Measurements from ENCODE around the gene SDK2. TPM values are rescaled to one million over a fixed set of nuclear protein-coding genes. Genes with fewer than 3 reads are reported as not detected.

The SDK2 gene
- polyA plus RNA-seq, 1 of the 3 experiments (the other 2 are of a cell fraction) = 0.02 TPM

GRCh38 chr17:73349647-73350046 is 294.6 kb downstream of the SDK2 start:
- Histone ChIP-seq H3K4me3 (ENCODE audit: low read depth in 2 of 2, low read length in 1 of 2) (no peak overlapping the region), H3F3A (replicated peaks; ENCODE audit: insufficient read depth) (no peaks in the 10 kb centered on the region), H3K9me3 (no peaks in the 10 kb centered on the region), H3K4me2 (no peak overlapping the region), H3K79me2 (ENCODE audit: insufficient read depth) (no peaks in the 10 kb centered on the region), H2AFZ (ENCODE audit: low read depth) (no peak overlapping the region), H3K9ac (no peak overlapping the region), H3K27me3 (ENCODE audit: insufficient read depth) (no peaks in the 10 kb centered on the region), H3K27ac (ENCODE audit: low read depth in 2 of 2, low read length in 1 of 2) (no peak overlapping the region; a peak in 1 of 4 replicates), H3K36me3 (replicated peaks in 1 of 2; ENCODE audit: control insufficient read depth in 1 of 2, insufficient read depth in 2 of 2, low read length in 1 of 2) (no peaks in the 10 kb centered on the region), H4K20me1 (ENCODE audit: insufficient read depth) (no peaks in the 10 kb centered on the region), H3K4me1 (ENCODE audit: control insufficient read depth in 1 of 2, insufficient read depth in 2 of 2, low read depth in 1 of 2, low read length in 1 of 2) (peaks cover 0 to 24% of the 10 kb centered on the region in 2 experiments; a peak in 1 of 4 replicates), H3K9me2 (no peaks in the 10 kb centered on the region)
- POLR2A ChIA-PET = interaction anchor here (0.9 to 1.0 kb wide), 2 partner anchors 8 to 39 kb away, joined by 3 to 4 read pairs; no protein-coding TSS in a partner anchor
- 85% methylated on average over 9 of the region's 9 CpGs for WGBS (ENCODE audit: low lambda C conversion rate)
- TF ChIP-seq NRF1 (IDR thresholded peaks at IDR 0.05; ENCODE audit: low read depth, low read length) = no peak
- TF ChIP-seq TAF1 (IDR thresholded peaks at IDR 0.05; ENCODE audit: borderline replicate concordance, low read depth, low read length) = no peak
- TF ChIP-seq, protein P1, sequence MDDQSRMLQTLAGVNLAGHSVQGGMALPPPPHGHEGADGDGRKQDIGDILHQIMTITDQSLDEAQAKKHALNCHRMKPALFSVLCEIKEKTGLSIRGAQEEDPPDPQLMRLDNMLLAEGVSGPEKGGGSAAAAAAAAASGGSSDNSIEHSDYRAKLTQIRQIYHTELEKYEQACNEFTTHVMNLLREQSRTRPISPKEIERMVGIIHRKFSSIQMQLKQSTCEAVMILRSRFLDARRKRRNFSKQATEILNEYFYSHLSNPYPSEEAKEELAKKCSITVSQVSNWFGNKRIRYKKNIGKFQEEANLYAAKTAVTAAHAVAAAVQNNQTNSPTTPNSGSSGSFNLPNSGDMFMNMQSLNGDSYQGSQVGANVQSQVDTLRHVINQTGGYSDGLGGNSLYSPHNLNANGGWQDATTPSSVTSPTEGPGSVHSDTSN (IDR thresholded peaks at IDR 0.05) = no peak
- no peak for TF ChIP-seq ELF1 (IDR thresholded peaks at IDR 0.05)
- no peak for TF ChIP-seq CTCF (IDR thresholded peaks at IDR 0.05)
- no peak for TF ChIP-seq NFIC (IDR thresholded peaks at IDR 0.05; ENCODE audit: borderline replicate concordance)
- no peak for TF ChIP-seq TEAD4 (IDR thresholded peaks at IDR 0.05; ENCODE audit: borderline replicate concordance, insufficient read depth)
- TF ChIP-seq EZH2phosphoT487 (IDR thresholded peaks at IDR 0.05; ENCODE audit: borderline replicate concordance, low read depth) = no peak
- no peak for TF ChIP-seq SIN3A (IDR thresholded peaks at IDR 0.05; ENCODE audit: borderline replicate concordance, low read depth, low read length)
- no peak for TF ChIP-seq POLR2AphosphoS5 (IDR thresholded peaks at IDR 0.05; ENCODE audit: low read depth, low read length)
- TF ChIP-seq, protein P2, sequence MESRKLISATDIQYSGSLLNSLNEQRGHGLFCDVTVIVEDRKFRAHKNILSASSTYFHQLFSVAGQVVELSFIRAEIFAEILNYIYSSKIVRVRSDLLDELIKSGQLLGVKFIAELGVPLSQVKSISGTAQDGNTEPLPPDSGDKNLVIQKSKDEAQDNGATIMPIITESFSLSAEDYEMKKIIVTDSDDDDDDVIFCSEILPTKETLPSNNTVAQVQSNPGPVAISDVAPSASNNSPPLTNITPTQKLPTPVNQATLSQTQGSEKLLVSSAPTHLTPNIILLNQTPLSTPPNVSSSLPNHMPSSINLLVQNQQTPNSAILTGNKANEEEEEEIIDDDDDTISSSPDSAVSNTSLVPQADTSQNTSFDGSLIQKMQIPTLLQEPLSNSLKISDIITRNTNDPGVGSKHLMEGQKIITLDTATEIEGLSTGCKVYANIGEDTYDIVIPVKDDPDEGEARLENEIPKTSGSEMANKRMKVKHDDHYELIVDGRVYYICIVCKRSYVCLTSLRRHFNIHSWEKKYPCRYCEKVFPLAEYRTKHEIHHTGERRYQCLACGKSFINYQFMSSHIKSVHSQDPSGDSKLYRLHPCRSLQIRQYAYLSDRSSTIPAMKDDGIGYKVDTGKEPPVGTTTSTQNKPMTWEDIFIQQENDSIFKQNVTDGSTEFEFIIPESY (IDR thresholded peaks at IDR 0.05; ENCODE audit: borderline replicate concordance, low read depth) = no peak
- CTCF ChIA-PET = interaction anchor here (0.7 to 2.0 kb wide), 7 partner anchors 8 to 96 kb away, joined by 3 to 7 read pairs (median 5); no protein-coding TSS in a partner anchor
- DNase-seq = no peak

- H3K79me2 ChIP-seq (ENCODE audit: insufficient read depth) = no peaks in the 10 kb centered on the region
- peaks cover 0 to 24% of the 10 kb centered on the region in 2 experiments; a peak in 1 of 4 replicates for H3K4me1 ChIP-seq (ENCODE audit: control insufficient read depth in 1 of 2, insufficient read depth in 2 of 2, low read depth in 1 of 2, low read length in 1 of 2)
- H3K4me3 ChIP-seq (ENCODE audit: low read depth in 2 of 2, low read length in 1 of 2) = no peak overlapping the region
- no peaks in the 10 kb centered on the region for H3K27me3 ChIP-seq (ENCODE audit: insufficient read depth)
- TF ChIP-seq ELF1 (IDR thresholded peaks at IDR 0.05) = no peak
- no peak for TF ChIP-seq USF1 (IDR thresholded peaks at IDR 0.05; ENCODE audit: borderline replicate concordance, low read depth)
- no peak for TF ChIP-seq FOSL2 (IDR thresholded peaks at IDR 0.05; ENCODE audit: borderline replicate concordance, low read depth)
- TF ChIP-seq RAD21 (IDR thresholded peaks at IDR 0.05; ENCODE audit: low read length) = no peak
- TF ChIP-seq CTCF (IDR thresholded peaks at IDR 0.05) = no peak
- TF ChIP-seq RXRA (IDR thresholded peaks at IDR 0.05; ENCODE audit: borderline replicate concordance, low read depth) = no peak
- no peak for TF ChIP-seq FOXM1 (IDR thresholded peaks at IDR 0.05; ENCODE audit: low read depth)
- no peak for TF ChIP-seq NFIC (IDR thresholded peaks at IDR 0.05; ENCODE audit: borderline replicate concordance)
- no peak for TF ChIP-seq GATA2 (CRISPR knock-in tag; IDR thresholded peaks at IDR 0.05)
- no peak for TF ChIP-seq CHD2 (IDR thresholded peaks at IDR 0.05; ENCODE audit: low read length, partially characterized antibody)
- TF ChIP-seq MXI1 (IDR thresholded peaks at IDR 0.05; ENCODE audit: low read depth, low read length) = no peak
- no peak for DNase-seq
- no peaks in the 10 kb centered on the region for H3K36me3 ChIP-seq (replicated peaks in 1 of 2; ENCODE audit: control insufficient read depth in 1 of 2, insufficient read depth in 2 of 2, low read length in 1 of 2)
- WGBS (ENCODE audit: low lambda C conversion rate) = 84% methylated on average over 4 of the region's 6 CpGs
- no peak overlapping the region for H2AFZ ChIP-seq (ENCODE audit: low read depth)
- H3K4me2 ChIP-seq = no peak overlapping the region
- CTCF ChIA-PET = interaction anchor here (0.7 to 2.0 kb wide), 7 partner anchors 8 to 96 kb away, joined by 3 to 7 read pairs (median 5); no protein-coding TSS in a partner anchor
- POLR2A ChIA-PET = interaction anchor here (0.9 to 1.0 kb wide), 2 partner anchors 9 to 39 kb away, joined by 3 to 4 read pairs; no protein-coding TSS in a partner anchor
- no peaks in the 10 kb centered on the region for H4K20me1 ChIP-seq (ENCODE audit: insufficient read depth)
- H3K9me3 ChIP-seq = no peaks in the 10 kb centered on the region
- no peak overlapping the region; a peak in 1 of 4 replicates for H3K27ac ChIP-seq (ENCODE audit: low read depth in 2 of 2, low read length in 1 of 2)
- H3K9me2 ChIP-seq = no peaks in the 10 kb centered on the region
- H3F3A ChIP-seq (replicated peaks; ENCODE audit: insufficient read depth) = no peaks in the 10 kb centered on the region
- no peak overlapping the region for H3K9ac ChIP-seq
Observed at GRCh38 chr17:73349138-73349537, 295.1 kb downstream of the SDK2 start.
